BJ (cell line): ENCODE measurements around the gene FRS3. TPM values are rescaled to one million over a fixed set of nuclear protein-coding genes. Genes with fewer than 3 reads are reported as not detected.

ENCODE experiments used
- CTCF ChIA-PET: fragments of 350-600 bp; formaldehyde crosslinking; extraction: SDS; loops from one replicate; lab custom pipeline; 2021; ENCODE audit warnings: antibody characterized with exemption, inconsistent platforms; lab: Yijun Ruan, JAX
- POLR2A ChIA-PET: fragments of 300-600 bp; sonication (Branson Sonifier 250); formaldehyde crosslinking; extraction: SDS; loops from one replicate; lab custom pipeline; 2021; ENCODE audit warnings: antibody characterized with exemption; lab: Charles Lee
- DNase-seq: peaks from one replicate; pipeline ENCODE4 v3.0.0-alpha.2; 2011; ENCODE audit warnings: low read depth
- H3K27me3 ChIP-seq: 2 replicates; pipeline ENCODE4 v1.6.0; 2011; ENCODE audit warnings: low read length; ENCODE audit not compliant: control insufficient read depth, insufficient read depth
- H3K36me3 ChIP-seq: 2 replicates; pipeline ENCODE4 v1.5.1; 2011; ENCODE audit warnings: low read length; ENCODE audit not compliant: control insufficient read depth, insufficient read depth
- H3K4me3 ChIP-seq: 2 replicates; pipeline ENCODE4 v1.5.1; 2011; ENCODE audit warnings: low read depth, mild to moderate bottlenecking, control low read depth, low read length
- CTCF ChIP-seq: IDR thresholded peaks from 2 replicates; pipeline ENCODE4 v1.5.1; 2011; ENCODE audit warnings: low read depth, mild to moderate bottlenecking, control low read depth, inconsistent platforms, low read length, moderate library complexity; ENCODE audit not compliant: insufficient read depth
- polyA plus RNA-seq: library from polyadenylated mRNA; depleted of rRNA; stranded (reverse); fragments of >200 nt; gene quantifications from 2 replicates; pipeline ENCODE4 v1.2.3, GENCODE V29; 2011

Gene FRS3
- polyA plus RNA-seq, 1 experiment: 3.3 TPM

GRCh38 chr6:41726876-41727275, 52.8 kb downstream of the FRS3 start:
- H3K36me3 ChIP-seq: no peaks in the 10 kb centered on the region
- CTCF ChIA-PET: interaction anchor here (1.2 kb wide), 1 partner anchor 124 kb away, joined by 3 read pairs; no protein-coding TSS in a partner anchor

GRCh38 chr6:41724586-41725501, 54.9 kb downstream of the FRS3 start:
- no peak for TF ChIP-seq CTCF
- POLR2A ChIA-PET: interaction anchor here (1.1 kb wide), 1 partner anchor 8 kb away, joined by 3 read pairs; no protein-coding TSS in a partner anchor
- DNase-seq: no peak
- H3K4me3 ChIP-seq: no peak overlapping the region
- CTCF ChIA-PET: interaction anchor here (0.6 to 2.0 kb wide), 5 partner anchors 10 to 51 kb away, joined by 3 to 8 read pairs (median 7); no protein-coding TSS in a partner anchor
- no peaks in the 10 kb centered on the region for H3K27me3 ChIP-seq
- no peaks in the 10 kb centered on the region for H3K36me3 ChIP-seq

More at GRCh38 chr6:41726876-41727275, 52.8 kb downstream of the FRS3 start:
- Histone ChIP-seq H3K4me3 (no peak overlapping the region), H3K27me3 (no peaks in the 10 kb centered on the region)
- POLR2A ChIA-PET: no interaction called here
- DNase-seq: no peak
- TF ChIP-seq CTCF: no peak

GRCh38 chr6:41724228-41724580, 55.5 kb downstream of the FRS3 start:
- POLR2A ChIA-PET: interaction anchor here (1.1 kb wide), 1 partner anchor 9 kb away, joined by 3 read pairs; no protein-coding TSS in a partner anchor
- DNase-seq: no peak

GRCh38 chr6:41723530-41724227, 56.0 kb downstream of the FRS3 start:
- ChIA-PET POLR2A (interaction anchor here (1.1 kb wide), 1 partner anchor 10 kb away, joined by 3 read pairs; no protein-coding TSS in a partner anchor), CTCF (interaction anchor here (0.7 to 2.0 kb wide), 9 partner anchors 10 to 320 kb away, joined by 3 to 8 read pairs (median 4); no protein-coding TSS in a partner anchor)
- peak; percentile 20; the same call in 1 of the 2 replicates for TF ChIP-seq CTCF
- H3K27me3 ChIP-seq: no peaks in the 10 kb centered on the region
- H3K4me3 ChIP-seq: no peak overlapping the region
- peak; percentile 71 for DNase-seq
- no peaks in the 10 kb centered on the region for H3K36me3 ChIP-seq

More at GRCh38 chr6:41724228-41724580, 55.5 kb downstream of the FRS3 start:
- H3K4me3 ChIP-seq: no peak overlapping the region
- CTCF ChIA-PET: interaction anchor here (0.6 to 2.0 kb wide), 5 partner anchors 10 to 52 kb away, joined by 3 to 8 read pairs (median 7); no protein-coding TSS in a partner anchor
- TF ChIP-seq CTCF: no peak
- H3K27me3 ChIP-seq: no peaks in the 10 kb centered on the region
- H3K36me3 ChIP-seq: no peaks in the 10 kb centered on the region
